Measurements from ENCODE around the gene LTBP3. TPM values are rescaled to one million over a fixed set of nuclear protein-coding genes. Genes with fewer than 3 reads are reported as not detected.

LTBP3 gene
- total and polyA plus RNA-seq, 2 of the 4 experiments (the other 2 are of a cell fraction) = 6.6 to 145 TPM

DNA sequence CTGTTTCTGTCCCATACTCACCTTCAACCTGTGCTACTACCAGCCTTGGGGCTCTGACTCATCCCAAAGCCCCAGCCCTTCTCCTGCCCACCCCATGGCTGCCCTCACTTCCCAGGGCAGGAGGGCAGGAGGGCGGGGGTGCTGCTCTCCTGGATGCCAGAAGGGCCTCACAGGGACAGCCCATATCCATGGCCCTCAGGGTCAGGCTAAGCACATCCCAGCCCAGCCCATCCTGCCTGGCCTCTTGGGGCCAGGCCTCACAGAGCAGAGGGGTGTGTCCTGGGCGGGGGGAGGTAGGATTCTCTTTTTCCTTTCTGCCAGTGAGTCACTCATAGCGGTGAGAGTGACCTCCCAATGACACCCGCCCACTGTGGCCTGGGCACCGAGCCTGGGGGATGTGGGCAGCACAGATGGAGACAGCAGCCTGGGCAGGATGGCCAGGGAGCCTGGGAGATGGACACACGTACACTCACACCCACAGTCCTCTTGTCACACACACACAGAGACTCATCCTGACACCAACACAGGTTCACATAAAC lies 2.4 kb downstream of the LTBP3 start:
- intact Hi-C loops (cut with micrococcal nuclease) (loop anchor here (2.0 kb wide), 1 partner anchor 15 kb away; the partner anchor contains the start of gene ZNRD2), dilution Hi-C loops (cut with HindIII; ENCODE audit: low sequenced_read_pairs, unreplicated experiment) (no loop called here), in situ Hi-C loops (cut with MboI; ENCODE audit: low sequenced_read_pairs) (no loop called here)
- Histone ChIP-seq H3K27me3 (ENCODE audit: control insufficient read depth, insufficient read depth, low read length) (no peaks in the 10 kb centered on the region), H3K36me3 (ENCODE audit: control insufficient read depth, insufficient read depth, low read length) (peaks cover 19% of the 10 kb centered on the region; the same call in 1 of the 2 replicates), H3K4me3 (ENCODE audit: insufficient read depth, low read depth, low read length) (no peak overlapping the region), H4K91ac (ENCODE audit: insufficient read depth, low read depth, low read length) (peak overlapping the region; percentile 34; the same call in 1 of the 2 replicates), H3K18ac (ENCODE audit: low read depth, low read length) (no peak overlapping the region), H3K9me1 (ENCODE audit: insufficient read depth, low read length) (peaks cover 19% of the 10 kb centered on the region), H3K4ac (ENCODE audit: low read depth, low read length) (peak overlapping the region; percentile 61), H2BK5ac (ENCODE audit: low read depth, low read length, poor library complexity, severe bottlenecking) (peak overlapping the region; percentile 25), H2BK120ac (ENCODE audit: low read depth, low read length) (no peak overlapping the region), H3K79me1 (ENCODE audit: low read depth in 1 of 2, low read length in 2 of 2) (peaks cover 16 to 42% of the 10 kb centered on the region in 2 experiments), H4K8ac (ENCODE audit: low read depth in 2 of 2, low read length in 2 of 2) (peak overlapping the region in 1 of 2 experiments; percentile 9; a peak in 2 of 4 replicates), H2AK9ac (replicated peaks; ENCODE audit: low read depth, low read length, poor library complexity) (peak overlapping the region; percentile 31), H3K9me3 (ENCODE audit: control insufficient read depth, insufficient read depth, low read length) (no peaks in the 10 kb centered on the region), H2AFZ (replicated peaks; ENCODE audit: low read length, poor library complexity) (peak overlapping the region; percentile 64), H3K4me1 (ENCODE audit: control insufficient read depth, insufficient read depth, low read length) (peaks cover 38% of the 10 kb centered on the region), H2AK5ac (ENCODE audit: low read depth, low read length) (peak overlapping the region; percentile 83), H3K23ac (ENCODE audit: low read depth, low read length) (peak overlapping the region; percentile 25; the same call in 1 of the 2 replicates), H4K20me1 (ENCODE audit: insufficient read depth, low read length) (peaks cover 15% of the 10 kb centered on the region), H2BK15ac (ENCODE audit: low read depth, low read length) (no peak overlapping the region), H3K56ac (ENCODE audit: extremely low read depth, insufficient read depth, low read length) (no peak overlapping the region), H3K9ac (ENCODE audit: low read depth, low read length) (no peak overlapping the region), H4K5ac (ENCODE audit: low read depth, low read length) (no peak overlapping the region), H3K27ac (ENCODE audit: insufficient read depth, low read length) (peak overlapping the region; percentile 9; the same call in 1 of the 2 replicates), H3K14ac (replicated peaks; ENCODE audit: low read depth, low read length) (peak overlapping the region; percentile 4; the same call in 1 of the 2 replicates), H3K4me2 (ENCODE audit: low read depth, low read length) (peak overlapping the region; percentile 18; the same call in 1 of the 2 replicates), H2BK20ac (ENCODE audit: low read depth, low read length) (no peak overlapping the region)
- TF ChIP-seq FOS (IDR thresholded peaks at IDR 0.05; ENCODE audit: low read depth, low read length) = peak; percentile 87
- 0 out of 2 replicates have a peak, but pooled peaks have one; percentile 62 for TF ChIP-seq CHD1 (IDR thresholded peaks at IDR 0.05; ENCODE audit: low read depth, low read length)
- TF ChIP-seq SMC3 (IDR thresholded peaks at IDR 0.05; ENCODE audit: low read depth, low read length) = peak; percentile 2; the same call in 1 of the 2 replicates
- TF ChIP-seq MXI1 (IDR thresholded peaks at IDR 0.05; ENCODE audit: borderline replicate concordance, low read depth, low read length) = no peak
- peak; percentile 58; the same call in 1 of the 2 replicates for TF ChIP-seq MAZ (IDR thresholded peaks at IDR 0.05; ENCODE audit: borderline replicate concordance, low read depth, low read length)
- TF ChIP-seq, protein P1, sequence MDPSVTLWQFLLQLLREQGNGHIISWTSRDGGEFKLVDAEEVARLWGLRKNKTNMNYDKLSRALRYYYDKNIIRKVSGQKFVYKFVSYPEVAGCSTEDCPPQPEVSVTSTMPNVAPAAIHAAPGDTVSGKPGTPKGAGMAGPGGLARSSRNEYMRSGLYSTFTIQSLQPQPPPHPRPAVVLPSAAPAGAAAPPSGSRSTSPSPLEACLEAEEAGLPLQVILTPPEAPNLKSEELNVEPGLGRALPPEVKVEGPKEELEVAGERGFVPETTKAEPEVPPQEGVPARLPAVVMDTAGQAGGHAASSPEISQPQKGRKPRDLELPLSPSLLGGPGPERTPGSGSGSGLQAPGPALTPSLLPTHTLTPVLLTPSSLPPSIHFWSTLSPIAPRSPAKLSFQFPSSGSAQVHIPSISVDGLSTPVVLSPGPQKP (IDR thresholded peaks at IDR 0.05; ENCODE audit: borderline replicate concordance, low read depth, low read length) = no peak
- peak; percentile 66 for TF ChIP-seq RCOR1 (IDR thresholded peaks at IDR 0.05; ENCODE audit: insufficient replicate concordance, low read length)
- TF ChIP-seq RFX5 (IDR thresholded peaks at IDR 0.05; ENCODE audit: low read depth, low read length) = no peak
- peak; percentile 45 for ATAC-seq (ENCODE audit: low read depth)
- POLR2A ChIA-PET (ENCODE audit: unreplicated experiment) = no interaction called here
- WGBS, 2 experiments (ENCODE audit: extremely low coverage in 2 of 2, insufficient read length in 1 of 2) = no CpG with 5 or more reads among the region's 6 CpGs
- CTCF ChIA-PET = interaction anchor here (0.6 kb wide), 1 partner anchor 15 kb away, joined by 3 read pairs; no protein-coding TSS in a partner anchor
- no TSS peak for BruUV-seq (replicated peaks)
- DNase-seq = peak; percentile 88

Measured in IMR-90 (cell line).